ENCODE results near the gene ZNF784. TPM values are rescaled to one million over a fixed set of nuclear protein-coding genes. Genes with fewer than 3 reads are reported as not detected.

Gene ZNF784
- total RNA-seq, 1 donor from 2014 or later = 12.4 TPM

DNA sequence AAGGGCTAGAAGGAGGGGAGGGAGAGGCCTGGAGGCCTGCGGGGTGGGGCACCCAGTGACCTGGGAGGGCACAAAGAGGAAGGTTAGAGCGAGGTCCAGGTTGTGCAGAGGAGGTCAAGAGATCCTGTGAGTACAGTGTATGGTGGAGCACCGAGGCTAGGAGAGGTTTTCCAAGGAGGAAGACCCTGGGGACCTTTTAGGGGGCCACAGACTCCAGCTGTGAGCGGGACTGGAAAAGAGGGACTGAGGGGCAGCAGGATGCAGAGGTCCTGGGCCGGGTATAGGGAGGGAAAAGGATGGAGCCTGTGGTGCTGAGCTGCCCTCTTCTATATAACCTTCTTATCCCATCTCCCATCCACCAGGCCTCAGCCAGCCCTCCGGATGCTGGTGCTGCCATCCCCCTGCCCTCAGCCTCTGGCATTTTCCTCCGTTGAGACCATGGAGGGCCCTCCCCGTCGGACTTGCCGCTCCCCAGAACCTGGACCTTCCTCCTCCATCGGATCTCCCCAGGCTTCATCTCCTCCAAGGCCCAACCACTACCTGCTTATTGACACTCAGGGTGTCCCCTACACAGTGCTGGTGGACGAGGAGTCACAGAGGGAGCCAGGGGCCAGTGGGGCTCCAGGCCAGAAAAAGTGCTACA lies 19.9 kb upstream of the ZNF784 start:
- Mint-ChIP-seq H3K4me3 (peak overlapping the region; percentile 98), H3K27me3 (ENCODE audit: low read depth) (peaks cover 21% of the 10 kb centered on the region), H3K4me1 (peaks cover 47% of the 10 kb centered on the region), H3K36me3 (ENCODE audit: low read depth) (peaks cover 14% of the 10 kb centered on the region), H3K27ac (ENCODE audit: unreplicated experiment) (no peak overlapping the region), H3K9me3 (no peaks in the 10 kb centered on the region)
- TF ChIP-seq CTCF (conservative IDR thresholded peaks at IDR 0.05) = no peak
- DNase-seq (ENCODE audit: low read depth, low spot score) = no peak

DNA sequence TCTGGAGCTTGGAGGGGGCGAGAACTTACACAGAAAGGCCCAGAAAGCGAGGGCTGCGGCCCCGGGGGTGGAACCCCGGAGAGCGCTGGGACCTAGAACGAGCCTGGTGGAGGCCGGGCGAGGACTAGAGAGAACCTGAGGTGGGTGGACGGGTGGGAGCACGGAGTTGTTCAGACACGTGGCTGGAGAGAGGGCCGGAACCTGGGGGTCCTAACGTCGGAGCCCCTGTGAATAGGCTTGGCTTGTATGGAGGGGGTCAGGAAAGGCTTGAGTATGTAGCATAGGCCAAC lies 19.5 kb upstream of the ZNF784 start:
- Mint-ChIP-seq H3K36me3 (ENCODE audit: low read depth) (peaks cover 18% of the 10 kb centered on the region), H3K4me3 (peak overlapping the region; percentile 98), H3K9me3 (peaks cover 2% of the 10 kb centered on the region), H3K4me1 (peaks cover 51% of the 10 kb centered on the region), H3K27ac (ENCODE audit: unreplicated experiment) (peak overlapping the region; percentile 84), H3K27me3 (ENCODE audit: low read depth) (peaks cover 21% of the 10 kb centered on the region)
- DNase-seq (ENCODE audit: low read depth, low spot score) = no peak
- no peak for TF ChIP-seq CTCF (conservative IDR thresholded peaks at IDR 0.05)

DNA sequence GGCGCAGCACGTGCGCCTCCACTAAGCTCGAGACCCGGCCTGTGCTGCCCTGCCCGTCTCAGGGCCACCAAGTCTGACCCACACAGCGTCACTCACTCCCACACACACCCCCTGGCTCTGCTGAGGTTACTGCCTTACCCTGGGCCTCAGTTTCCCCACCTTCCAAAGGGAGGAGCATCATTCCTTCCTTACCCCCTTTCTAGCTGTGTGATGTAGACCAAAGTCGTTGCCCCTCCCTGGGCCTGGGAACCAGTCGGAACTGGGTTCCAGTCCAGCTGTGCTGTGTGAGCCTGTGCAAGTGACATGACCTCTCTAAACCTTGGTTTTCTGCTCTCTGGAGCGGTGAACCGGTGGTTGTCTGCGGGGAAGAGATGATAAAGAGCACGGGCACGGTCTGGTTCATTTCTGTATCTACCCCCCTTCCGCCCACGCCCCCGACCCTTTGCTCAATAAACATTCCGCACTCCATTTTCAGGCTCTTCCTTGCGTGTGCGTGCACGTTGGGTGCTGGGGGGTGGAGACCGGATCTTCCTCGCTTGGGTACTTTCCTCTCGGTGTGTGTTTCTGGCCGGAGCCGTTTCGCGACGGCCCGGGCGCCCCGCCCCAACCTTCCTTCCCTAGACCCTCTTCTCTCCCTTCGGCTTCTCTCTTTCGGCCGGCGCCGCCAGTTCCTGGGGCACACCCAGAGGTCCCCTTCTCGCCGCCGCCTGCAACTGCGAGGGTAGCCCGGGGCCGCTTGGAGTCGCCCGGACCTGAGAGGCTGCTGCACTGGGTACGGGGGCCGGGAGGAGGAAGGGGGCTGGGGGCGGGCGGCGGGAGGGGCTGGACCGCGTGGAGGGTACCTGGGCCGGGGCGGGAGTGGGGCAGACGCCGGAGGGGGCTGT lies 18.9 kb upstream of the ZNF784 start, which contains the start of gene ZNF581:
ZNF581 (plus strand) TSS at position 647 of the 884 bp plus-strand sequence. CDS start 923 bp downstream, outside the sequence.
- DNase-seq (ENCODE audit: low read depth, low spot score) = peak; percentile 64
- Mint-ChIP-seq H3K4me1 (peaks cover 49% of the 10 kb centered on the region), H3K27me3 (ENCODE audit: low read depth) (peaks cover 21% of the 10 kb centered on the region), H3K36me3 (ENCODE audit: low read depth) (peaks cover 18% of the 10 kb centered on the region), H3K27ac (ENCODE audit: unreplicated experiment) (peak within 1 kb of the TSS; percentile 96), H3K9me3 (peaks cover 2% of the 10 kb centered on the region), H3K4me3 (peak within 1 kb of the TSS; percentile 98)
- TF ChIP-seq CTCF (conservative IDR thresholded peaks at IDR 0.05) = no peak

DNA sequence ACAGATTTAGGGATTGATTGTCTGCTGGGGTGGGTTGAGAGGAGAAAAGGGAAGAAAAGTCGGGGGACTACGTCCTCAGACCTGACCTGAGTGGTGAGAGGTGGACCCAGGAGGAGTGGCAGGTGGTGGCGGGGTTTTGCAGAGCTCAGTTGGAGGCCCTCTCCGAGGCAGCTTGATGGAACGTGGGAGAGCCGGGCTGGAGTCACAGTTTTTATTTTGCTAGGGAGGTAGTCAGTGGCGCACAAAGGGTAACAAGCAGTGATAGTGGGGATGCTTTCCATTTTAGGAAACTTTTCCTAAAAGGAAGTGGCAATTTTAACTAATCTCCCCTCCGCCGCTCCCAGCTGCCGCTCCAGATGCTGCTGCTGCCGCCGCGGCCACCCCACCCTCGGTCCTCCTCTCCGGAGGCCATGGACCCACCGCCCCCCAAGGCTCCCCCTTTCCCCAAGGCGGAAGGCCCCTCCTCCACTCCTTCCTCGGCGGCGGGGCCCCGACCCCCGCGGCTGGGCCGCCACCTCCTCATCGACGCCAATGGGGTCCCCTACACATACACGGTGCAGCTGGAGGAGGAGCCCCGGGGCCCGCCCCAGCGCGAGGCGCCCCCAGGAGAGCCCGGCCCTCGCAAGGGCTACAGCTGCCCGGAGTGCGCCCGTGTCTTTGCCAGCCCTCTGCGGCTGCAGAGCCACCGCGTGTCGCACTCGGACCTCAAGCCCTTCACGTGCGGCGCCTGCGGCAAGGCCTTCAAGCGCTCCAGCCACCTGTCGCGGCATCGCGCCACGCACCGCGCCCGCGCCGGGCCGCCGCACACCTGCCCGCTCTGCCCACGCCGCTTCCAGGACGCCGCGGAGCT lies 18.0 kb upstream of the ZNF784 start:
- Mint-ChIP-seq H3K4me3 (peak overlapping the region; percentile 98), H3K36me3 (ENCODE audit: low read depth) (peaks cover 19% of the 10 kb centered on the region), H3K9me3 (peaks cover 2% of the 10 kb centered on the region), H3K4me1 (peaks cover 49% of the 10 kb centered on the region), H3K27ac (ENCODE audit: unreplicated experiment) (peak overlapping the region; percentile 66), H3K27me3 (ENCODE audit: low read depth) (peaks cover 21% of the 10 kb centered on the region)
- TF ChIP-seq CTCF (conservative IDR thresholded peaks at IDR 0.05) = no peak
- no peak for DNase-seq (ENCODE audit: low read depth, low spot score)

DNA sequence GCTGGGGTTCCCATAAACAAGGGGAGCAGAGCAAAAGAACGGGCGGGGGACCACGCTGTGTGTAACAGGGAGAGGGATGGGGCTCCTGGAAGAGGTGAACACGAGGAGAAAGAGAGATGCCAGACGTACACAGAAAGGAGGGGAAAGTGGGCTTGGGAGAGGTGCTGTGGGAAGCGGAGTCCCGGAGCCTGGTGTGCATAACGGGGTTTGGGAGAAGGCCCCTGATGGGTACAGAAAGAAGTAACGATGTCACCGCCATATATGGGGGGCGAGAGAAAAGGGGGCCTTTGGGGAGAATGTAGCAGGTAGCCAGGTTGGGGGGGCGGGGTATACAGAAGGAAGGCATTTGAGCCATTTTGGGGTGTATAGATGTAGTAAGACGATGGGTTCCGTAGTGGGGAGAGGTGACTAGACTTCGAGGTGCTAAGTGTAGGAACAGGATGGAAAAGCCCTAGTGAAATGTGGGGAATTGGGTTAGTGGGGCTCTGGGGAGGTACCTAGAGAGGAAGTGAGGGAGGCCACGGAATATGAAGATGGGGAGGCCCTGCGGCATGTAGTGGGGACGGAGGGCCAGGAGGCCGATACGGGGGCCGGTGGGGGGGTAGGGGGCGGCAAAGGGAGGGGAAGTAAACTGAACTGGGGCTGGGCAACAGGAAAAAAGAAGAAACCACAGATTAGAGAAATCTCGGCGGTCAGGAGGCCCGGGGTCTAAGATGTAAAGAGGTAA lies 17.2 kb upstream of the ZNF784 start:
- DNase-seq (ENCODE audit: low read depth, low spot score) = no peak
- H3K27me3 Mint-ChIP-seq (ENCODE audit: low read depth) = peaks cover 21% of the 10 kb centered on the region

More for the DNA sequence above, 17.2 kb upstream of the ZNF784 start:
- Mint-ChIP-seq H3K4me3 (peak overlapping the region; percentile 90), H3K4me1 (peaks cover 46% of the 10 kb centered on the region), H3K27ac (ENCODE audit: unreplicated experiment) (peak overlapping the region; percentile 66), H3K9me3 (peaks cover 2% of the 10 kb centered on the region), H3K36me3 (ENCODE audit: low read depth) (peaks cover 19% of the 10 kb centered on the region)
- no peak for TF ChIP-seq CTCF (conservative IDR thresholded peaks at IDR 0.05)
